ENCODE results near the gene CEBPZ.
"Not testable (repeated sequence)": the region's sequence is repeated elsewhere in the genome, so short reads cannot be mapped to it uniquely, and the experiment has no call there.

The CEBPZ gene

GRCh38 chr2:37231241-37232130 is at the start of gene CEBPZ, which contains the start of gene NDUFAF7:
Gene CEBPZ, minus strand, starts transcription at chr2:37231596. Its CDS starts 29 bp downstream, at chr2:37231567.
Gene NDUFAF7, plus strand, starts transcription at chr2:37231658. Its CDS starts 48 bp downstream, at chr2:37231706.
- DNase-seq (ENCODE audit: low spot score) (peak; percentile 84), FAIRE-seq (peak; percentile 16)

- DNase-seq (ENCODE audit: low spot score) (no peak), FAIRE-seq (no peak)
These were observed 44.9 kb upstream of the CEBPZ start for GRCh38 chr2:37276291-37276690.

- DNase-seq (ENCODE audit: low spot score) (no peak), FAIRE-seq (no peak)
These were observed 43.1 kb upstream of the CEBPZ start for GRCh38 chr2:37274359-37274965.

GRCh38 chr2:37271376-37272067 is 40.1 kb upstream of the CEBPZ start:
- no peak for DNase-seq (ENCODE audit: low spot score)
- FAIRE-seq = no peak

GRCh38 chr2:37268111-37268510 is 36.7 kb upstream of the CEBPZ start:
- no peak for FAIRE-seq
- DNase-seq (ENCODE audit: low spot score) = no peak

- DNase-seq (ENCODE audit: low spot score) = no peak
- FAIRE-seq = no peak
These were observed 36.3 kb upstream of the CEBPZ start for GRCh38 chr2:37267685-37268084.

GRCh38 chr2:37263839-37264238 is 32.4 kb upstream of the CEBPZ start:
- DNase-seq (ENCODE audit: low spot score) (no peak), FAIRE-seq (no peak)

GRCh38 chr2:37262522-37262921 is 31.1 kb upstream of the CEBPZ start:
- DNase-seq (ENCODE audit: low spot score) (no peak), FAIRE-seq (no peak)

- DNase-seq (ENCODE audit: low spot score) = no peak
- FAIRE-seq = no peak
These were observed 19.7 kb upstream of the CEBPZ start for GRCh38 chr2:37250869-37251740.

- no peak for DNase-seq (ENCODE audit: low spot score)
- no peak for FAIRE-seq
These were observed 14.8 kb upstream of the CEBPZ start for GRCh38 chr2:37246205-37246604.

GRCh38 chr2:37244755-37245154 is 13.4 kb upstream of the CEBPZ start:
- FAIRE-seq = no peak
- DNase-seq (ENCODE audit: low spot score) = no peak

- FAIRE-seq (no peak), DNase-seq (ENCODE audit: low spot score) (no peak)
These were observed 12.6 kb upstream of the CEBPZ start for GRCh38 chr2:37244017-37244416.

- no peak for DNase-seq (ENCODE audit: low spot score)
- no peak for FAIRE-seq
These were observed 12.0 kb upstream of the CEBPZ start for GRCh38 chr2:37243435-37243834.

- FAIRE-seq = no peak
- no peak for DNase-seq (ENCODE audit: low spot score)
These were observed 936 bp upstream of the CEBPZ start for GRCh38 chr2:37232131-37232933.

GRCh38 chr2:37230581-37230980 is 815 bp downstream of the CEBPZ start:
- DNase-seq (ENCODE audit: low spot score) = no peak
- FAIRE-seq = no peak

GRCh38 chr2:37228788-37229187 is 2.6 kb downstream of the CEBPZ start:
- no peak for DNase-seq (ENCODE audit: low spot score)
- no peak for FAIRE-seq

- DNase-seq (ENCODE audit: low spot score) = no peak
- no peak for FAIRE-seq
These were observed 4.5 kb downstream of the CEBPZ start for GRCh38 chr2:37226863-37227262.

- not testable (repeated sequence) for FAIRE-seq; DNase-seq (ENCODE audit: low spot score)
These were observed 6.3 kb downstream of the CEBPZ start for GRCh38 chr2:37225129-37225528.

- no peak for DNase-seq (ENCODE audit: low spot score)
- no peak for FAIRE-seq
These were observed 7.3 kb downstream of the CEBPZ start for GRCh38 chr2:37224063-37224462.

- no peak for DNase-seq (ENCODE audit: low spot score)
- no peak for FAIRE-seq
These were observed 8.3 kb downstream of the CEBPZ start for GRCh38 chr2:37223131-37223530.
